Calu3 (cell line): ENCODE data around the gene CLTB. TPM values are rescaled to one million over a fixed set of nuclear protein-coding genes. Genes with fewer than 3 reads are reported as not detected.

ENCODE experiments used
- BruUV-seq: library from RNA; stranded (reverse); fragments of 400-500 nt; replicated peaks from 2 replicates; lab custom pipeline; 2021; lab: Mats Ljungman, UMichigan
- CTCF ChIA-PET: fragments of 300-600 bp; sonication (Branson Sonifier 250); formaldehyde crosslinking; loops from one replicate; lab custom pipeline; 2022; ENCODE audit warnings: antibody characterized with exemption; lab: Charles Lee
- DNase-seq: peaks from one replicate; pipeline ENCODE4 v3.0.0; 2022
- H3K27ac Mint-ChIP-seq: one replicate; pipeline ENCODE4 v1.8.0; 2022; ENCODE audit warnings: mixed read lengths; ENCODE audit not compliant: unreplicated experiment
- H3K27me3 Mint-ChIP-seq: one replicate; pipeline ENCODE4 v1.8.0; 2022; ENCODE audit warnings: mixed read lengths; ENCODE audit not compliant: unreplicated experiment
- H3K36me3 Mint-ChIP-seq: one replicate; pipeline ENCODE4 v1.8.0; 2022; ENCODE audit warnings: mild to moderate bottlenecking, moderate library complexity, mixed read lengths; ENCODE audit not compliant: insufficient read depth, unreplicated experiment
- H3K4me1 Mint-ChIP-seq: one replicate; pipeline ENCODE4 v1.8.0; 2022; ENCODE audit warnings: mild to moderate bottlenecking, low read depth, mixed read lengths; ENCODE audit not compliant: unreplicated experiment
- H3K4me3 Mint-ChIP-seq: one replicate; pipeline ENCODE4 v1.8.0; 2022; ENCODE audit warnings: mild to moderate bottlenecking, low read depth, moderate library complexity, mixed read lengths; ENCODE audit not compliant: unreplicated experiment
- H3K9me3 Mint-ChIP-seq: one replicate; pipeline ENCODE4 v1.8.0; 2022; ENCODE audit warnings: low read depth, mixed read lengths; ENCODE audit not compliant: unreplicated experiment
- CTCF ChIP-seq: fragments of 200-600 bp; IDR thresholded peaks from one replicate; pipeline ENCODE4 v1.8.0; 2022; ENCODE audit warnings: antibody characterized with exemption; ENCODE audit not compliant: unreplicated experiment
- intact Hi-C: fragments of 100-400 bp; cut with micrococcal nuclease; formaldehyde crosslinking; loops from one replicate; pipeline ENCODE4 v1.10.0; 2022; ENCODE audit not compliant: unreplicated experiment
- total RNA-seq: library from RNA; stranded (reverse); gene quantifications from 2 replicates; pipeline ENCODE4 v1.2.3, GENCODE V29; 2022

CLTB gene
- total RNA-seq, 1 experiment from 2014 or later, result 116 TPM

GRCh38 chr5:176365351-176366231 lies 50.7 kb downstream of the CLTB start, which contains the start of gene ARL10:
ARL10 (plus strand) TSS chr5:176365487; CDS start chr5:176365564, 77 bp downstream.
- peak; percentile 30 for DNase-seq
- CTCF ChIA-PET, result no interaction called here
- H3K27ac Mint-ChIP-seq, result no peak within 1 kb of the TSS
- H3K9me3 Mint-ChIP-seq, result no peaks in the 10 kb centered on the region
- peaks cover 15% of the 10 kb centered on the region for H3K27me3 Mint-ChIP-seq
- intact Hi-C loops, result no loop called here
- TF ChIP-seq CTCF, result no peak
- BruUV-seq, result no TSS peak
- H3K4me3 Mint-ChIP-seq, result peak within 1 kb of the TSS; percentile 70
- peaks cover 6% of the 10 kb centered on the region for H3K4me1 Mint-ChIP-seq
- peaks cover 27% of the 10 kb centered on the region for H3K36me3 Mint-ChIP-seq

GRCh38 chr5:176364765-176365350 lies 51.5 kb downstream of the CLTB start:
- peaks cover 29% of the 10 kb centered on the region for H3K36me3 Mint-ChIP-seq
- intact Hi-C loops, result no loop called here
- no peaks in the 10 kb centered on the region for H3K9me3 Mint-ChIP-seq
- peak overlapping the region; percentile 70 for H3K4me3 Mint-ChIP-seq
- CTCF ChIA-PET, result no interaction called here
- DNase-seq, result no peak
- no TSS peak for BruUV-seq
- TF ChIP-seq CTCF, result no peak
- no peak overlapping the region for H3K27ac Mint-ChIP-seq
- H3K27me3 Mint-ChIP-seq, result peaks cover 15% of the 10 kb centered on the region
- H3K4me1 Mint-ChIP-seq, result peaks cover 6% of the 10 kb centered on the region

- H3K27me3 Mint-ChIP-seq, result peaks cover 3% of the 10 kb centered on the region
- no peaks in the 10 kb centered on the region for H3K4me1 Mint-ChIP-seq
- no peak for DNase-seq
- CTCF ChIA-PET, result interaction anchor here (0.9 kb wide), 1 partner anchor 10 kb away, joined by 3 read pairs; no protein-coding TSS in a partner anchor
- H3K36me3 Mint-ChIP-seq, result peaks cover 29% of the 10 kb centered on the region
- TF ChIP-seq CTCF, result no peak
- no peaks in the 10 kb centered on the region for H3K9me3 Mint-ChIP-seq
- intact Hi-C loops, result no loop called here
- H3K27ac Mint-ChIP-seq, result peak overlapping the region; percentile 80
- no TSS peak for BruUV-seq
- peak overlapping the region; percentile 99 for H3K4me3 Mint-ChIP-seq
Measured at GRCh38 chr5:176362233-176362490, 54.2 kb downstream of the CLTB start.

GRCh38 chr5:176361437-176362232 lies 54.7 kb downstream of the CLTB start, which contains the start of gene KIAA1191:
KIAA1191 (minus strand) TSS chr5:176361764; CDS start chr5:176359508, 2,256 bp downstream.
- no peak for TF ChIP-seq CTCF
- intact Hi-C loops, result no loop called here
- CTCF ChIA-PET, result interaction anchor here (0.6 to 0.9 kb wide), 5 partner anchors 9 to 717 kb away, joined by 3 to 4 read pairs (median 3); partner anchors contain the start of genes HIGD2A and NOP16
- H3K4me1 Mint-ChIP-seq, result no peaks in the 10 kb centered on the region
- peak within 1 kb of the TSS; percentile 80 for H3K27ac Mint-ChIP-seq
- H3K9me3 Mint-ChIP-seq, result no peaks in the 10 kb centered on the region
- peaks cover 28% of the 10 kb centered on the region for H3K36me3 Mint-ChIP-seq
- BruUV-seq, result no TSS peak
- H3K27me3 Mint-ChIP-seq, result no peaks in the 10 kb centered on the region
- peak within 1 kb of the TSS; percentile 99 for H3K4me3 Mint-ChIP-seq
- DNase-seq, result peak; percentile 95
